HEK293T (cell line): ENCODE results near the gene TRIL.

ENCODE experiments used
- CTCF ChIA-PET: fragments of 350-600 bp; formaldehyde crosslinking; extraction: SDS; loops from one replicate; lab custom pipeline; 2021; ENCODE audit warnings: antibody characterized with exemption, inconsistent platforms; lab: Yijun Ruan, JAX
- POLR2A ChIA-PET: fragments of 350-600 bp; formaldehyde crosslinking; extraction: SDS; loops from one replicate; lab custom pipeline; 2020; ENCODE audit warnings: antibody characterized with exemption, inconsistent platforms; lab: Yijun Ruan, JAX
- DNase-seq: peaks from one replicate; pipeline ENCODE4 v3.0.0; 2012; ENCODE audit warnings: mixed read lengths; ENCODE audit errors: extremely low spot score
- ARNT ChIP-seq: fragments of 450-650 bp; IDR thresholded peaks from 2 replicates; pipeline ENCODE4 v1.6.1; 2017; ENCODE audit warnings: mild to moderate bottlenecking
- BHLHE40 ChIP-seq: fragments of 450-650 bp; IDR thresholded peaks from 2 replicates; pipeline ENCODE4 v1.6.1; 2016; ENCODE audit warnings: mild to moderate bottlenecking, moderate library complexity, borderline replicate concordance
- CTBP1 ChIP-seq: fragments of 450-650 bp; IDR thresholded peaks from 2 replicates; pipeline ENCODE4 v1.6.1; 2016; ENCODE audit warnings: borderline replicate concordance
- ELF4 ChIP-seq: fragments of 450-650 bp; IDR thresholded peaks from 2 replicates; pipeline ENCODE4 v1.6.1; 2017; ENCODE audit warnings: antibody characterized with exemption
- FOXA1 ChIP-seq: fragments of 450-650 bp; IDR thresholded peaks from 2 replicates; pipeline ENCODE4 v1.6.1; 2016; ENCODE audit warnings: mild to moderate bottlenecking
- FOXK2 ChIP-seq: fragments of 450-650 bp; IDR thresholded peaks from 2 replicates; pipeline ENCODE4 v1.6.1; 2016; ENCODE audit warnings: mild to moderate bottlenecking
- FOXM1 ChIP-seq: fragments of 450-650 bp; IDR thresholded peaks from 2 replicates; pipeline ENCODE4 v1.6.1; 2017; ENCODE audit warnings: mild to moderate bottlenecking, borderline replicate concordance
- HDGF ChIP-seq: fragments of 450-650 bp; IDR thresholded peaks from 2 replicates; pipeline ENCODE4 v1.6.1; 2017; ENCODE audit warnings: antibody characterized with exemption, borderline replicate concordance
- L3MBTL2 ChIP-seq: fragments of 450-650 bp; conservative IDR thresholded peaks from 2 replicates; pipeline ENCODE4 v1.6.1; 2016; ENCODE audit warnings: mild to moderate bottlenecking
- LEF1 ChIP-seq: fragments of 450-650 bp; IDR thresholded peaks from 2 replicates; pipeline ENCODE4 v1.6.1; 2017; ENCODE audit warnings: mild to moderate bottlenecking, borderline replicate concordance
- NFRKB ChIP-seq: fragments of 450-650 bp; IDR thresholded peaks from 2 replicates; pipeline ENCODE4 v1.6.1; 2016; ENCODE audit warnings: mild to moderate bottlenecking, moderate library complexity
- SP1 ChIP-seq: fragments of 450-650 bp; IDR thresholded peaks from 2 replicates; pipeline ENCODE4 v1.6.1; 2017
- SUZ12 ChIP-seq: fragments of 450-650 bp; IDR thresholded peaks from 2 replicates; pipeline ENCODE4 v1.6.1; 2016; ENCODE audit warnings: mild to moderate bottlenecking
- TARDBP ChIP-seq: fragments of 450-650 bp; IDR thresholded peaks from 2 replicates; pipeline ENCODE4 v1.6.1; 2016
- ZNF384 ChIP-seq: fragments of 450-650 bp; IDR thresholded peaks from 2 replicates; pipeline ENCODE4 v1.6.1; 2016
- TF ChIP-seq, protein P1 (sequence below): fragments of 450-650 bp; IDR thresholded peaks from 2 replicates; pipeline ENCODE4 v1.6.1; 2016

The TRIL gene

DNA sequence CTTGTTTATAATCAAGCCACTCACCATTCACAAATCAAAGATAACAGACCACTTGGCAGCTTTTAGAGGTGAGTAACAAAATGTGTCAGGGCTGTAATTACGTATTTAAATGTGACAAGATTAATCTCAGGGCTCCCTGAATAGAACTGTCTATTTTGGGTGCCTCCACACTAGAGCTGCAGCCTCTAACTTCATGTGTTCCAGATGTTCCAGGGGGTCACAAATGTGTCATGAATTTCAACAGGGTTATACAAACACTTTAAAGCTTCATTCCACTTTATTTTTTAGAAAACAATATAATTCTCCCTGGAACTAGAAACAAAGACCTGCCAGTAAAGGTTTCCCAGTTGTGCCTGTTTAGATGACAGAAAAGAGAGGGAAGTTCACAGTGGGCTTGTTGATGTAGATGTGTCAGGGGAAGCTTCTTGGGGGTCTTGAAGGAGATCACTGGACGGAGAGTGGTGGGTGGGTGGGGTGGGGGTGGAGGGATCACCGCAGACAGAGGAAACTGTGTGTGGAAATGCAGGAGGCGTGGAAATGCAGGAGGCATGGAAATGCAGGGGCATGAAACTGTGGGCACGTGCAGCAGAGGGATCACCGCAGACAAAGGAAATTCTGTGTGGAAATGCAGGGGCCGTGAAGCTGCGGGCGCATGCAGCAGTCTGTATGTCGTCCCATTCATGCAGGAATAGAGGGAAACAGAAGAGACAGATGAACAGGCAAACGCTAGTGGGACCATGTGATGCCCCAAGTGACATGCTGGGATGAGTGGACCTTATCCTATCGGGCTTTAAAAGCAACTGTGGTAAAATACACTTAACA is 42.0 kb upstream of the TRIL start:
- DNase-seq, result no peak
- no peak for TF ChIP-seq CTBP1
- TF ChIP-seq, protein P1, sequence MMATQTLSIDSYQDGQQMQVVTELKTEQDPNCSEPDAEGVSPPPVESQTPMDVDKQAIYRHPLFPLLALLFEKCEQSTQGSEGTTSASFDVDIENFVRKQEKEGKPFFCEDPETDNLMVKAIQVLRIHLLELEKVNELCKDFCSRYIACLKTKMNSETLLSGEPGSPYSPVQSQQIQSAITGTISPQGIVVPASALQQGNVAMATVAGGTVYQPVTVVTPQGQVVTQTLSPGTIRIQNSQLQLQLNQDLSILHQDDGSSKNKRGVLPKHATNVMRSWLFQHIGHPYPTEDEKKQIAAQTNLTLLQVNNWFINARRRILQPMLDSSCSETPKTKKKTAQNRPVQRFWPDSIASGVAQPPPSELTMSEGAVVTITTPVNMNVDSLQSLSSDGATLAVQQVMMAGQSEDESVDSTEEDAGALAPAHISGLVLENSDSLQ, result no peak
- TF ChIP-seq SP1, result no peak
- no peak for TF ChIP-seq LEF1
- no peak for TF ChIP-seq NFRKB
- TF ChIP-seq FOXK2, result no peak
- TF ChIP-seq ELF4, result no peak
- TF ChIP-seq BHLHE40, result no peak
- no peak for TF ChIP-seq SUZ12
- no peak for TF ChIP-seq TARDBP
- no peak for TF ChIP-seq ZNF384
- TF ChIP-seq L3MBTL2, result no peak
- no peak for TF ChIP-seq FOXA1
- TF ChIP-seq ARNT, result no peak
- no peak for TF ChIP-seq FOXM1
- no peak for TF ChIP-seq HDGF
- ChIA-PET CTCF (no interaction called here), POLR2A (no interaction called here)

DNA sequence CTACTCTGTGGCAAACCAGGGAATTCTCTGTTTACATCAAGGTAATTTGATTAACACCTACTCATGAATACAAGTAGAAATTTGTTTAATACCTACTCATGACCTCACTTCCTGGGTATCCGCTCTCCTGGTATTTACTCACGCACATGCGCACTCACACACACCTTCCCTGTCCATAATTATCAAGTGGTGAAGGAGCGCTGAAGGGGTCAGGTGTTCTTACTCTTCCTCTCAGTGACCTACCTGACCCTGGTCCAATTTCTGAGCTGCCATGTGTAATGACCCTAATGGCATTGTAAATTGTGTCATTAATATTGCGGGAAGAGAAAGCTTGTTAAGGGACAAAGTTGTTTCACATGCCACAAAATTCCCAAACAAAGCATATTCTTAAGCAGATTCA is 41.3 kb upstream of the TRIL start:
- CTCF ChIA-PET, result interaction anchor here (0.7 kb wide), 1 partner anchor 107 kb away, joined by 4 read pairs; no protein-coding TSS in a partner anchor
- DNase-seq, result no peak
- POLR2A ChIA-PET, result no interaction called here
- TF ChIP-seq SUZ12, result no peak
- TF ChIP-seq HDGF, result no peak

- CTCF ChIA-PET, result interaction anchor here (1.0 kb wide), 1 partner anchor 42 kb away, joined by 3 read pairs; no protein-coding TSS in a partner anchor
- POLR2A ChIA-PET, result no interaction called here
- no peak for DNase-seq
- no peak for TF ChIP-seq FOXA1
- TF ChIP-seq TARDBP, result no peak
- TF ChIP-seq SP1, result no peak
- no peak for TF ChIP-seq NFRKB
- no peak for TF ChIP-seq FOXM1
- TF ChIP-seq LEF1, result no peak
- no peak for TF ChIP-seq HDGF
- no peak for TF ChIP-seq ZNF384
These were observed 40.0 kb upstream of the TRIL start for GRCh38 chr7:28998105-28998504.

GRCh38 chr7:28996836-28997235 is 38.7 kb upstream of the TRIL start:
- DNase-seq, result no peak
- ChIA-PET POLR2A (no interaction called here), CTCF (interaction anchor here (1.0 kb wide), 1 partner anchor 40 kb away, joined by 3 read pairs; no protein-coding TSS in a partner anchor)
- no peak for TF ChIP-seq NFRKB
- TF ChIP-seq ZNF384, result no peak

- DNase-seq, result no peak
- TF ChIP-seq TARDBP, result no peak
- TF ChIP-seq FOXK2, result no peak
- TF ChIP-seq, protein P1, result no peak
- TF ChIP-seq ELF4, result no peak
- TF ChIP-seq CTBP1, result no peak
- TF ChIP-seq L3MBTL2, result no peak
- TF ChIP-seq SUZ12, result no peak
- TF ChIP-seq FOXM1, result no peak
- TF ChIP-seq SP1, result no peak
- TF ChIP-seq NFRKB, result no peak
- no peak for TF ChIP-seq ARNT
- no peak for TF ChIP-seq FOXA1
- no peak for TF ChIP-seq LEF1
- TF ChIP-seq HDGF, result no peak
- no peak for TF ChIP-seq BHLHE40
- TF ChIP-seq ZNF384, result no peak
- CTCF ChIA-PET, result interaction anchor here (0.7 kb wide), 1 partner anchor 1685 kb away, joined by 3 read pairs; no protein-coding TSS in a partner anchor
- POLR2A ChIA-PET, result no interaction called here
These were observed 35.2 kb upstream of the TRIL start for GRCh38 chr7:28993371-28993770.

DNA sequence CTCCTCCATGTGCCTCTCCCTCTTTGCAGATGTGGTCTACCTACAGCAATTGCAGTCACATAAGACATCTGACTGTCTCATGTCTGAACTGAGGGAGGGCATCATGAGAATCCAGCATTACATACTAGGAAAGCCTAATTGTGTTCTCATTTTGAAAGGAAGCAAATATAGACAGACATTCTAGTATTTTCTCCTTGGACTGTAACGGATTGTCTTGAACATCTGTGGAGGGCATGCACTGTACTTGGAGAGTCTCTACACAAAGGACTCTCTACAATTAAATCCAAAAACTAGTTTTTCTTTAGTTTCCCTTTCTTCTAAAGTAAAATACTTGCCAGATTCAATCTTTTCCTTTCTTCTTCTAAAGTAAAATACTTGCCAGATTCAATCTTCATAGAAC is 34.7 kb upstream of the TRIL start:
- ChIA-PET CTCF (no interaction called here), POLR2A (no interaction called here)
- DNase-seq, result no peak
- TF ChIP-seq FOXK2 (no peak), FOXM1 (no peak)

DNA sequence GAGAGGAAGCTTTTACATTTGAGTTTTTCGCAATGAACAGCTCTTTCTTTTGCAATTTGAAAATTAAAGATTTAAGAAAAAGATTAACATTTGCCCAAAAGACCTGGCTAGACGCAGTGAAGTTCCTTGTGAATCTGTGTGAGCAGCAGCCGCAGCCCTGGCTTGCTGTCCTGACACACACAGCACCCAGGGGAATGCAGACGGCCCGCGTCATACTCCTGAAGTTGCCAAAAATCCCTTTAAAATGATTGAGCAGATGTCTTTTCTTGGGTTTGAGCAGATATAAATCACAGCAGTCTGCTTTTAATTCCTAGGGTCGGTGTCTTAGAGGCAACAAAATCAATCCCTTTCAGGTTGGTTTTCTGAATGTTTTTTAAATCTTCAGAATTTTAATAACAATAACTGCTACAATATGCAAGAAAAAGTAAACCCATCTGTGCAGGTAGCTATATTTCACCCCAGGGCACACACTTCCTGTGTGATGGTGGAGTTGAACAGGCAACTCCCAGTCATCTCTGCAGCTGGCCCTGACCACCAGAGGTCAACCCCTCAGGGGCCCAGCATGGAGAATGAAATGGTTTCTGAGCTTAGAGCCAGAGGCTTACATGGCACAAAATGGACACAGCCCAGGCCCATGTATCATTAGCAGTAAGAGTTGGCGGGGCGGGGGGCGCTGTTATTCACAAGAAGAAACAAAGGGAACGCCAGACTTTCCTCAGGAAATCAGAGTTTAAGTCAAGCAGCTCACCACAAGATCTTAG is 32.2 kb upstream of the TRIL start:
- ChIA-PET CTCF (no interaction called here), POLR2A (no interaction called here)
- no peak for TF ChIP-seq HDGF
- TF ChIP-seq SUZ12, result no peak
- TF ChIP-seq NFRKB, result no peak
- TF ChIP-seq CTBP1, result no peak
- TF ChIP-seq L3MBTL2, result no peak
- no peak for TF ChIP-seq ZNF384
- no peak for TF ChIP-seq ARNT
- no peak for TF ChIP-seq FOXK2
- TF ChIP-seq LEF1, result no peak
- TF ChIP-seq, protein P1, result no peak
- TF ChIP-seq ELF4, result no peak
- no peak for TF ChIP-seq FOXM1
- DNase-seq, result no peak
